Measurements from ENCODE around the gene CMTR1.

- TF ChIP-seq CTCF (IDR thresholded peaks at IDR 0.05; ENCODE audit: insufficient read depth, low read length) (no peak), POLR2AphosphoS5 (IDR thresholded peaks at IDR 0.05; ENCODE audit: low read depth) (no peak), REST (IDR thresholded peaks at IDR 0.05; ENCODE audit: insufficient replicate concordance, low read depth) (no peak), GABPA (IDR thresholded peaks at IDR 0.05; ENCODE audit: low read depth) (no peak), SPI1 (IDR thresholded peaks at IDR 0.05; ENCODE audit: borderline replicate concordance, low read depth) (no peak)
Observed at GRCh38 chr6:37442416-37443215, 9.6 kb downstream of the CMTR1 start.
